A673 (cell line): ENCODE data around the gene MGMT.

Experiments used
- CTCF ChIP-seq: fragments of 300-800, 200-600 bp; sonication (generic); conservative IDR thresholded peaks from 2 replicates; pipeline ENCODE4 v1.5.1; 2017; ENCODE audit warnings: low read depth, mild to moderate bottlenecking, antibody characterized with exemption, low read length, moderate library complexity, mixed read lengths
- EZH2 ChIP-seq: fragments of 200-600 bp; sonication (generic); IDR thresholded peaks from 2 replicates; pipeline ENCODE4 v1.6.1; 2017; ENCODE audit warnings: borderline replicate concordance, low read depth, mild to moderate bottlenecking, mixed read lengths, antibody characterized with exemption, low read length; ENCODE audit not compliant: poor library complexity, severe bottlenecking

- TF ChIP-seq CTCF, result no peak
- TF ChIP-seq EZH2, result no peak
Measured at GRCh38 chr10:129418496-129419225, 48.4 kb upstream of the MGMT start.
